ENCODE measurements around the gene ZNF74.

ZNF74 gene

GRCh38 chr22:20446383-20446970 lies 52.5 kb downstream of the ZNF74 start:
- H3K27ac ChIP-seq = no peak overlapping the region
- TF ChIP-seq CTCF (conservative IDR thresholded peaks at IDR 0.05) (no peak), ZFX (IDR thresholded peaks at IDR 0.05) (no peak)

DNA sequence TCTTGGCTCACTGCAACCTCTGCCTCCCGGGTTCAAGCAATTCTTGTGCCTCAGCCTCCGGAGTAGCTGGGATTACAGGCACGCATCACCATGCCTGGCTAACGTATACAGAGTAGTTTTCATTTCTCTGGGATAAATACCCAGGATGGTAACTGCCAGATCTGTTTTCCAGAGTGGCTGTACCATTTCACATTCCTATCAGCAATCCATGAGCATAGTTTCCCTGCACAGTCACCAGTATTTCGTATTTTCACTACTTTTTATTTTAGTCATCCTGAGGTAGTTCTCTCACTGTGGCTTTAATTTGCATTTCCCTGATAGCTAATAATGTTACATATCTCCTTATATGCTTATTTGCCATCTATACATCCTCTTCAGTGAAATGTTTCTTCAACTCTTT lies 54.7 kb downstream of the ZNF74 start:
- H3K27ac ChIP-seq = no peak overlapping the region
- no peak for TF ChIP-seq CTCF (conservative IDR thresholded peaks at IDR 0.05)

- peak overlapping the region; percentile 73 for H3K27ac ChIP-seq
- TF ChIP-seq ZFX (IDR thresholded peaks at IDR 0.05) (no peak), CTCF (conservative IDR thresholded peaks at IDR 0.05) (no peak)
Measured at GRCh38 chr22:20449819-20450550, 56.0 kb downstream of the ZNF74 start.

- H3K27ac ChIP-seq = peak overlapping the region; percentile 73
- TF ChIP-seq CTCF (conservative IDR thresholded peaks at IDR 0.05) (no peak), ZFX (IDR thresholded peaks at IDR 0.05) (no peak)
Measured at GRCh38 chr22:20450551-20450906, 56.6 kb downstream of the ZNF74 start.

DNA sequence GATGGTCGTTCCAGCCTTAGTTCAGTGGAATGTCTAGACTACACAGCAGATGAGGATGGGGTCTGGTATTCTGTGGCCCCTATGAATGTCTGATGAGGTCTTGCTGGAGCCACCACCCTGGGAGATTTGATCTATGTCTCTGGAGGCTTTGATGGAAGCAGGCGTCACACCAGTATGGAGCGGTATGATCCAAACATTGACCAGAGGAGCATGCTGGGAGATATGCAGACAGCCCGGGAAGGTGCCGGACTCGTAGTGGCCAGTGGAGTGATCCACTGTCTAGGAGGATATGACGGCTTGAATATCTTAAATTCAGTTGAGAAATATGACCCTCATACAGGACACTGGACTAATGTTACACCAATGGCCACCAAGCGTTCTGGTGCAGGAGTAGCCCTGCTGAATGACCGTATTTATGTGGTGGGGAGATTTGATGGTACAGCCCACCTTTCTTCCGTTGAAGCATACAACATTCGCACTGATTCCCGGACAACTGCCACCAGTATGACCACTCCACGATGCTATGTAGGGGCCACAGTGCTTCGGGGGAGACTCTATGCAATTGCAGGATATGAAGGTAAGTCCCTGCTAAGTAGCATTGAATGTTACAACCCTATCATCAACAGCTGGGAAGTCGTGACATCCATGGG lies 57.3 kb downstream of the ZNF74 start:
- H3K27ac ChIP-seq = peak overlapping the region; percentile 73

GRCh38 chr22:20451920-20452319 lies 58.0 kb downstream of the ZNF74 start:
- H3K27ac ChIP-seq = no peak overlapping the region
- no peak for TF ChIP-seq ZFX (IDR thresholded peaks at IDR 0.05)
- no peak for TF ChIP-seq CTCF (conservative IDR thresholded peaks at IDR 0.05)

DNA sequence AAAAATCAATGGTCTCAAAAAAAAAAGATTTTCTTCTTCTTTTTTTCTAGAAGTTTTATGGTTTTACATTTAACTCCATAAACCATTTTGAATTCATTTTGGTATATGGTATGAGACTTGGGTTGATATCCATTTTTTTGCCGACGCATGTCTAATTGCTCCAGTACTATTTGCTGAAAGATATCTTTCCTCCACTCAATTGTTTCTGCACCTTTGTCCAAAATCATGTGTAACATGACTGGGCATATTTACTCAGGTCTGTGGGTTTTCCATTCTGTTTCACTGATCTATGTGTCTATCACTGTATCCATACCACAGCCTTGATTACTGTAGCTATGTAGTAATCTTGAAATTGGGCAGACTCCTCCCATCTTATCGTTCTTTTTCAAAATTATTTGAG lies 59.3 kb downstream of the ZNF74 start:
- H3K27ac ChIP-seq = no peak overlapping the region
- TF ChIP-seq ZFX (IDR thresholded peaks at IDR 0.05) = no peak

DNA sequence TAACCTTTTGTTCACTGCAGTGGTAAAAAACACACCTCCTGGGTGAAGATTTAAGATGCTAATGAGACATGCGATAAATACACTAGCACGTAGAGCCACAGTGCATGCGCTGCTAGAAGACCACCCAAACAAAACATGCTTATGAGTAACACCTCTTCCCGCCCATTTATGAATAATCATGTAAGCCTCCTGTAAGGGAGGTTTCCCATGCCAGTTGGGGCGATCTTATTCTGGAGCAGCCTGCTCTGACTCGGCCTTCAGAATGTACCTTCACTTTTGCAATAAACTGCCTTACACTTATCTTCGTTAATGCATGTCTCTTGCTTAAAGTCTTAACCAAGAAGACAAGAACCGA lies 61.7 kb downstream of the ZNF74 start:
- H3K27ac ChIP-seq = no peak overlapping the region
- no peak for TF ChIP-seq ZFX (IDR thresholded peaks at IDR 0.05)
- no peak for TF ChIP-seq CTCF (conservative IDR thresholded peaks at IDR 0.05)
